ENCODE results near the gene NRARP.

DNA sequence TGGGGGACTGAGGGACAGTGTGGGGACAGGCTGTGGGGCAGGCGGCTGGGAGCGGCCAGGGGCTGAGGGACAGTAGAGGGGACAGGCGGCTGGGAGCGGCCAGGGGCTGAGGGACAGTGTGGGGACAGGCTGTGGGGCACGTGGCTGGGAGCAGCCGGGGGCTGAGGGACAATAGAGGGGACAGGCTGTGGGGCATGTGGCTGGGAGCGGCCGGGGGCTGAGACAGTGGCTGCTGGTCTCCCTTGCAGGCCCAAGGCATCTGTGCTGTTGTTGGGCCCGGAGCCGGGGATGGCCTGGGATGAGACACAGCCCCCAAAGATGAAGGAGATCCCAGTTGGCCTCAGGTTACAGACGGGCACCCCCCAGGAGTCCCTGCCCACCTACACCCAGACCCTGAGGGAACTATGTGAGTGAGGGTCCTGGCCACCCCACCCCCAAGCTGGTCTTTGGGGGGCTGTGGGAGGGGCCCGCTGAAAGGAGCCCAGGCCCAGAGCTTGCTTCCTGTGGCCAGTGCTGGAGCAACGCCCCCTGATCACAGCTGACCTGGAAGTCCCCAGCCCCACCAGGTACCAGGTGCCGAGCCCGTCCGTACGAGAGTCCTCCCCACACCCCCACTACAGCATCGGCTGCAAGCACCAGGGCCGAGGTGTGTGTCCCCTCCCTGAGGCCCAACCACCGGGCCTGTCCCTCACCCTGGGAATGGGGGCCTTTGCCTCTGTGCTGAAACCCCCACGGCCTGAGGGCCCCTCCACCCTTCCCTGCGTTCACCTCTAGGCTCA lies 50.4 kb downstream of the NRARP start:
- no peak for TF ChIP-seq L3MBTL2 (conservative IDR thresholded peaks at IDR 0.05)
- TF ChIP-seq ZNF384 (IDR thresholded peaks at IDR 0.05) = no peak
